Measurements from ENCODE around the gene AKAP14.
A peak's percentile ranks its signal among the peaks of the same experiment; 100 is the strongest.
"Not testable (repeated sequence)": the region's sequence is repeated elsewhere in the genome, so short reads cannot be mapped to it uniquely, and the experiment has no call there.

Gene AKAP14

GRCh38 chrX:119899125-119899524, 3.4 kb downstream of the AKAP14 start:
- DNase-seq = no peak
- TF ChIP-seq POLR2A (IDR thresholded peaks at IDR 0.05; ENCODE audit: low read length) (no peak), GATA1 (IDR thresholded peaks at IDR 0.05; ENCODE audit: low read depth, low read length) (no peak)

DNA sequence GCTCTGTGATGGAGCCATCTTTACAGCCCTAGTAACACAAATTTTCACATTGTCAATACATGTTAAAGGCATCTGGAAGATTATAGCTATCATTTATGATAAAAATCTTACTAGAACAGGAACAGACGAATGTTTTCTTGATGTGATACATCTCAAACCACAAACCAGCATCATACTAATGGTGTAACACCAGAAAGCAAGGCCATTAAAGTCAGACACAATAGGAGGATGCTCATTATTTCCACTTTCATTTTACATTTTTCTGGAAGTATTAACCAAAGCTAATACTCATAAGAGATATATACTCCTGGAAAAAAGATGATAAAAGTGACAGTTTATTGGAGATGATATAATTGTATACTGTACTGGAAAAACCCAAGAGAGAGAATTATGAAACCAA, 5.3 kb downstream of the AKAP14 start:
- no peak for TF ChIP-seq POLR2A (IDR thresholded peaks at IDR 0.05; ENCODE audit: low read length)
- no peak for TF ChIP-seq GATA1 (IDR thresholded peaks at IDR 0.05; ENCODE audit: low read depth, low read length)
- DNase-seq = no peak

- no peak for DNase-seq
- TF ChIP-seq POLR2A (IDR thresholded peaks at IDR 0.05; ENCODE audit: low read length) (no peak), GATA1 (IDR thresholded peaks at IDR 0.05; ENCODE audit: low read depth, low read length) (no peak)
These were observed 20.6 kb downstream of the AKAP14 start for GRCh38 chrX:119916310-119916709.

DNA sequence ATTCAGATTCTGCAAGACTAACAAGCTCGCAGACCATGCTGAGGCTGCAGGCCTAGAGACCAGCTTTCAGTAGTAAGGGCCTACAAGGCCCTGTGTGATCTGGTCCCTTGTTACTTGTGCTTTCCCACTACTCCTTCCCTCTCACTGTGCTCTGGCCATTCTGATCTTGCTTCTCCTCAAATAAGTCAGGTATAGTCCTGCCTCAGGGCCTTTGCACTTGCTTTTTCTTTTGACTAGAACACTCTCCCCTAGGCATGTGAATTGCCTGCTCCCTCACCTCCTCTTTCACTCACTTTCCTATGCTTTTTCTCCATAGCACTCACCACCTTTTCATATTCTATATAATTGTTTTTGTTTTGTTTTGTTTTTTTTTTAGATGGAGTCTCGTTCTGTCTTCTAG, 22.2 kb downstream of the AKAP14 start:
- no peak for DNase-seq
- TF ChIP-seq GATA1 (IDR thresholded peaks at IDR 0.05; ENCODE audit: low read depth, low read length) (no peak), POLR2A (IDR thresholded peaks at IDR 0.05; ENCODE audit: low read length) (no peak)

DNA sequence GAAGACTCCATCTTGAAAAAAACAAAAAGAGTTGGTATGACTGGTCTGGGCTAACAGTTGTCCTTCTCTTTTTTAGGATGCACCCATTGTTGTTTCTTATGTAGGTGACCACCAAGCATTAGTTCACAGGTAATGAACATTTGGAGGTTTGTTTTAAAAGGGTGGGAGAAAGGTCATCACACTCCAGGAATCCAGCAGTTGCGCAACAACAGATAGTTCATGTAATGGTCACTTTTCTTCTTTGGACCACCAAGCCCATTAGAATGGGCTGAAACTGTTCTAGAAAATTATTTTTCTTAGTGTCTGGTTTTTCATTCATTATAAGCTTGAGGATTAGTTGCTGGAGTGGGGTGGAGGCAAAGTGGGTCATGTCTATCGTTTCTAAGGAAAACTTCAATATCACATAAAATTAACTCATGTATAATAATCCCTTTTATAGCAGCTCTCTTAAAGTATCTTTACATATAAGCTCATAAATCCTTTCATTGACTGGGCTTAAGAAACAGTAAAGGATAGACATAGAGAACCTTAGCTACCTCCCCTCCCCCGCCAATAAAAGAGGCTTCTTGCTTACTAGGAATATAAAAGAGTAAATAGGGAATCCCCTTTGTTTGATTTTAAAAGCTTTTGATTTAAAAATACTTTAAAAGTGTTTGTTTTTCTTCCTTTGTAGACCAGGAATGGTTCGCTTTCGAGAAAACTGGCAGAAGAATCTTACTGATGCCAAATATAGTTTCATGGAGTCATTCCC, 24.3 kb downstream of the AKAP14 start:
- TF ChIP-seq GATA1 (IDR thresholded peaks at IDR 0.05; ENCODE audit: low read depth, low read length) (no peak), POLR2A (IDR thresholded peaks at IDR 0.05; ENCODE audit: low read length) (no peak)
- DNase-seq = no peak

DNA sequence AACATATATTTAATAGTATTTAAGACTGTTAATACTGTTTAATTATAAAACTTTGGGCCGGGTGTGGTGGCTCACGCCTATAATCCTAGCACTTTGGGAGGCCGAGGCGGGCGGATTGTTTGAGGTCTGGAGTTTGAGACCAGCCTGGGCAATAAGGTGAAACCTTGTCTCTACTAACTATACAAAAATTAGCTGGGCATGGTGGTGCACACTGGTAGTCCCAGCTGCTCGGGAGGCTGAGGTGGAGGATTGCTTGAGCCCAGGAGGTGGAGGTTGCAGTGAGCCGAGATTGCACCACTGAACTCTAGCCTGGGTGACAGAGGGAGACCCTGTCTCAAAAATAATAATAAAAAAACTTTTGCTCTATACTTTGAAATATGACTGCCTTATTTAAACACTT, 26.7 kb downstream of the AKAP14 start:
- DNase-seq = not testable (repeated sequence)

GRCh38 chrX:119935215-119935874, 39.7 kb downstream of the AKAP14 start:
- no peak for TF ChIP-seq POLR2A (IDR thresholded peaks at IDR 0.05; ENCODE audit: low read length)
- no peak for TF ChIP-seq GATA1 (IDR thresholded peaks at IDR 0.05; ENCODE audit: low read depth, low read length)
- peak in 1 of 2 experiments; percentile 31 for DNase-seq

- no peak for TF ChIP-seq GATA1 (IDR thresholded peaks at IDR 0.05; ENCODE audit: low read depth, low read length)
- TF ChIP-seq POLR2A (IDR thresholded peaks at IDR 0.05; ENCODE audit: low read length) = no peak
- DNase-seq = no peak
These were observed 45.6 kb downstream of the AKAP14 start for GRCh38 chrX:119941336-119941735.

- TF ChIP-seq GATA1 (IDR thresholded peaks at IDR 0.05; ENCODE audit: low read depth, low read length) (no peak), POLR2A (IDR thresholded peaks at IDR 0.05; ENCODE audit: low read length) (no peak)
- DNase-seq = peak in 1 of 2 experiments; percentile 16
These were observed 46.6 kb downstream of the AKAP14 start for GRCh38 chrX:119942173-119942819.

DNA sequence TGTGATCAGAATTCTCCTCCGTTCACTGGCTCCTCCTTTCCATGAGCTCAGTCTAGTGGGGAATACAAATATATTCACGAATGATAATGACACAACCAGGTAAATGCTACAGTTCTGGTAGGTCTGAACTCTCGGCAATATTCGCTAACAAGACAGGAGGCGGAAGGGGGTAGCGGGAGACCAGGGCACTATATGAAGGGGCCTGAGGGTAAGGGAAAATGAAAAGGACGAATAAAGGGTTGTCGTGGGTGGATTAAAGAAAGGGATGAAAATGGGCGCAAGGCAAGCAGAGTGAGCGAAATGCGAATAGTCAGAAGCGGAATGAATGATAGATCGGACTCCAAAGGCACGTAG, 47.1 kb downstream of the AKAP14 start:
- TF ChIP-seq POLR2A (IDR thresholded peaks at IDR 0.05; ENCODE audit: low read length) (no peak), GATA1 (IDR thresholded peaks at IDR 0.05; ENCODE audit: low read depth, low read length) (no peak)
- no peak for DNase-seq

- TF ChIP-seq GATA1 (IDR thresholded peaks at IDR 0.05; ENCODE audit: low read depth, low read length) (no peak), POLR2A (IDR thresholded peaks at IDR 0.05; ENCODE audit: low read length) (peak; percentile 69)
- DNase-seq = peak; percentile 93 to 94
These were observed 47.7 kb downstream of the AKAP14 start, which contains the start of gene NKAP for GRCh38 chrX:119943185-119943988. TSS of gene NKAP (minus strand) at chrX:119943751. CDS start at chrX:119943605, 146 bp downstream.

DNA sequence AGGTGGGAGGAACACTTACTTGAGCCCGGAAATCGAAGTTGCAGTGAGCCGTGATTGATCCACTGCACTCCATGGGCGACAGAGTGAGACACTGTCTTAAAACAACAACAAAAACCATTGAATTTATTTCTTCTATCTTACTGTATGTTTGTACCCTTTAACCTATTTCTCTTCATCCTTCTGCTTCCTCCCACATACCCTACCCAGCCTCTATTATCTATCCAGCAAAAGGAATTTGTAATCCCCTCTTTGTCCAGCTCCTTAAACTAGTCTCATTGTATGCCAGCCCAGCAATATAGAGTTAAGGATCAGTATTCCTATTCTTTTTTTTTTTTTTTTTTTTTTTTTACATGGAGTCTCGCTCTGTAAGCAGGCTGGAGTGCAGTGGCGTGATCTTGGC, 49.8 kb downstream of the AKAP14 start:
- TF ChIP-seq GATA1 (IDR thresholded peaks at IDR 0.05; ENCODE audit: low read depth, low read length) (no peak), POLR2A (IDR thresholded peaks at IDR 0.05; ENCODE audit: low read length) (no peak)
- DNase-seq = no peak

GRCh38 chrX:119948381-119948780, 52.7 kb downstream of the AKAP14 start:
- no peak for DNase-seq
- TF ChIP-seq POLR2A (IDR thresholded peaks at IDR 0.05; ENCODE audit: low read length) = no peak

DNA sequence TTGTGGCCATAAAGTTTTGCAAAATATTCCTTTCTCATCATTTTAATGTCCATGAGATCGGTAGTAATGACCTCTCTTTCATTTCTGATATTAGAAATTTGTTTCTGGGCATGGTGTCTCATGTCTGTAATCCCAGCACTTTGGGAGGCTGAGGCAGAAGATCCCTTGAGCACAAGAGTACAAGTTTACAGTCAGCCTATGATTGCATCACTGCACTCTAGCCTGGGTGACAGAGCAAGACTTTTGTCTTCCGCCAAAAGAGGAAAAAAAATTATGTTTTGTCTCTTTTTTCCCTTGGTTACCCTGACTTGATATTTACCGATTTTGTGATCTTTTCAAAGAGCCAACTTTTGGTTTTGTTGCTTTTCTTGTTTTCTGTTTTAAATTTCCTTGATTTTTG, 58.7 kb downstream of the AKAP14 start:
- TF ChIP-seq POLR2A (IDR thresholded peaks at IDR 0.05; ENCODE audit: low read length) = no peak
- no peak for DNase-seq

DNA sequence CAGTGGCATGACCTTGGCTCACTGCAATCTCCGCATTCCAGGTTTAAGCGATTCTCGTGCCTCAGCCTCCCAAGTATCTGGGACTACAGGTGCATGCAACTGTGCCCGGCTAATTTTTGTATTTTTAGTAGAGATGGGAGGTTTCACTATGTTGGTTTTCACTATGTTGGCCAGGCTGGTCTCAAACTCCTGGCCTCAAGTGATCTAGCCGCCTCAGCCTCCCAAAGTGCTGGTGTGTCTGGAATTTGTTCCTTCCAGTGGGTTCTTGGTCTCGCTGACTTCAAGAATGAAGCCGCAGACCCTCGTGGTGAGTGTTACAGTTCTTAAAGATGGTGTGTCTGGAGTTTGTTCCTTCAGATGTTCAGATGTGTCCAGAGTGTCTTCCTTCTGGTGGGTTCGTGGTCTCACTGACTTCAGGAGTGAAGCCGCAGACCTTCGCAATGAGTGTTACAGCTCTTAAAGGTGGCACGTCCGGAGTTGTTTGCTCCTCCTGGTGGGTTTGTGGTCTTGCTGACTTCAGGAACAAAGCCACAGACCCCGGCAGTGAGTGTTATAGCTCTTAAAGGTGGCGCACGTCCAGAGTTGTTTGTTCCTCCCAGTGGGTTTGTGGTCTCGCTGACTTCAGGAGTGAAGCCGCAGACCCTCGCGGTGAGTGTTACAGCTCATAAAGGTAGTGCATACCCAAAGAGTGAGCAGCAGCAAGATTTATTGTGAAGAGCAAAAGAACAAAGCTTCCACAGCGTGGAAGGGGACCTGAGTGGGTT, 60.3 kb downstream of the AKAP14 start:
- not testable (repeated sequence) for DNase-seq

Data from erythroblast (primary cell).